Activated CD8-positive, alpha-beta T cell treated with anti-CD3 and anti-CD28 coated beads, Interleukin-2, amount 10 ng/mL, durations not matched to agents 7 days and 5 days (primary cell): ENCODE results near the gene EHBP1. TPM values are rescaled to one million over a fixed set of nuclear protein-coding genes. Genes with fewer than 3 reads are reported as not detected.

Experiments used
- ATAC-seq: fragments of 150-1000 bp; cut with Tn5 transposase; one replicate; pipeline ENCODE4 v1.10.0; 2021; ENCODE audit warnings: moderate library complexity
- CTCF ChIA-PET: fragments of 350-600 bp; sonication (Branson Sonifier 250); formaldehyde crosslinking; loops from one replicate; lab custom pipeline; 2021; ENCODE audit warnings: antibody characterized with exemption; lab: Charles Lee
- POLR2A ChIA-PET: fragments of 350-600 bp; sonication (Branson Sonifier 250); formaldehyde crosslinking; loops from one replicate; lab custom pipeline; 2021; ENCODE audit warnings: antibody characterized with exemption; lab: Charles Lee
- DNase-seq: peaks from one replicate; pipeline ENCODE4 v3.0.0-alpha.2; 2020
- H3K27ac Mint-ChIP-seq: one replicate; pipeline ENCODE4 v1.8.0; 2021; ENCODE audit warnings: mild to moderate bottlenecking, mixed read lengths
- H3K27me3 Mint-ChIP-seq: one replicate; pipeline ENCODE4 v1.8.0; 2021; ENCODE audit warnings: low read depth, mixed read lengths
- H3K36me3 Mint-ChIP-seq: one replicate; pipeline ENCODE4 v1.8.0; 2021; ENCODE audit warnings: low read depth, mixed read lengths
- H3K4me1 Mint-ChIP-seq: one replicate; pipeline ENCODE4 v1.8.0; 2021; ENCODE audit warnings: low read depth, mixed read lengths
- H3K4me3 Mint-ChIP-seq: one replicate; pipeline ENCODE4 v1.8.0; 2021; ENCODE audit warnings: mild to moderate bottlenecking, mixed read lengths
- H3K9me3 Mint-ChIP-seq: one replicate; pipeline ENCODE4 v1.8.0; 2022; ENCODE audit warnings: mixed read lengths; ENCODE audit not compliant: insufficient read depth
- total RNA-seq, 2 experiments: library from RNA; stranded (reverse); gene quantifications; one replicate each; pipeline ENCODE4 v1.2.3, GENCODE V29; 2021

Gene EHBP1
- total RNA-seq: 10 to 100 TPM; 23.4 to 26.3 TPM

DNA sequence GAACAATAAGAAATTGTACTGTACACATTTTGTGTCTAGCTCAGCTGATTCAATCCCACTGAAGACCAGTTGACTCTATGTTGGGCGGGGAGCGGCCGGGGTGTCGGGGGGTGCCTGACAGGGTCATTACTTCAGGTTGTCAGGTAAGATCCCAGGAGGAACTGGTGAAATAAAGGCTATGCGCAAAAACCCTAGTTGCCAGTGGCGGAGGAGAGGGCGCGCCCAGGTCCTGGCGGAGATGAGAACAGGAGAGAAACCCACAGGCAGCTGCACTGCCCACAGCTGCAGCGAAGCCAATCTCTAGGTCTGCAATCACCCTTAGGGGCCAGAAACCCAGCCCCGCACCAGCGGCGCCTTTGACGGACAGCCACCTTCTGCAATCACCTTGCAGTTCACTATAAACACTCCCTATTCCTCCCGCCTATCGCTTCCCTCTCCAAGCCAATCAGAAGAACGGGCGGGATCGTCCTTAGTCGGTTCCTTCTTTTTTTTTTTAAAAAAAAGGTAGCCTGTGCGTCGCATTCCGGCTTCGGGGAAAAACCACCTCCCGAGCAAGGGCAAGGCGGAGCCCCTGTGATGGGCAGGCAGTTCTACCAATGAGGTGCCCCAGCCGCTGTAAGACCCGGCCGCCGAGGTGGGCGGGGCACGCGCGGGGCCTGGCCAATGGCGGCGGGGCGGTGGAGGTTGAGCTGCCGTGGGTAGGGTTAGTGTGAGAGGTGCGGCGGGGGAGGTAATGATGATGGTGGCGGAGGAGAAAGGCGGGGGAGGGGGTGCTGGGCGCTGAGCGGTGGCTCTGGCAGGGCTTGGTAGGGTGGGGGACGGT is at the start of gene EHBP1:
TSS of gene EHBP1 (plus strand) at position 707 of the 823 bp plus-strand sequence. CDS start 1,479 bp downstream, outside the sequence.
- ChIA-PET POLR2A (interaction anchor here (0.5 kb wide), 1 partner anchor 344 kb away, joined by 4 read pairs; no protein-coding TSS in a partner anchor), CTCF (interaction anchor here (2.1 kb wide), 1 partner anchor 70 kb away, joined by 7 read pairs; no protein-coding TSS in a partner anchor)
- H3K27ac Mint-ChIP-seq: peak within 1 kb of the TSS; percentile 73
- peak; percentile 97 for ATAC-seq
- peak within 1 kb of the TSS; percentile 82 for H3K4me3 Mint-ChIP-seq
- peaks cover 31% of the 10 kb centered on the region for H3K4me1 Mint-ChIP-seq
- H3K27me3 Mint-ChIP-seq: peaks cover 5% of the 10 kb centered on the region
- peaks cover 16% of the 10 kb centered on the region for H3K36me3 Mint-ChIP-seq
- no peaks in the 10 kb centered on the region for H3K9me3 Mint-ChIP-seq
- DNase-seq: peak; percentile 97

DNA sequence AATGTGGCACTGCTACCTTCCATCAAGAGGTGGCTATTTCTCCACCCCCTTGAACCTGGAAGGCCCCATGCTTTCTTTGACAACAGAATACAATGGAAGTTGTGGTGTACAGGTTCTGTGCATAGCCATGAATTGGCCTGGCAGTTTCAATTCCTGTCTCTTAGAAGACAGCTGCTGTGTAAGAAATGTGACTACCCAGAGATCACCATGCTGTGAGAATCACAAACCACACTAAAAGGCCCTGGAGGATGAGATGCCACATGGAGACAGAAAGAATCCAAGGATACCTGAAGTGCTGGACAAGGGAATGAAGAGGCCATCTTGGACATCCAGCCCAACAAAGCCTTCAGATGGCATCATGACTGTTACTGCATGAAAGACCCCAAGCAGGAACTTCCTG is 47.7 kb upstream of the EHBP1 start:
- CTCF ChIA-PET: interaction anchor here (1.0 to 1.1 kb wide), 2 partner anchors 16 to 527 kb away, joined by 3 read pairs; no protein-coding TSS in a partner anchor
- H3K27me3 Mint-ChIP-seq: peaks cover 1% of the 10 kb centered on the region
- DNase-seq (no peak), ATAC-seq (no peak)
- no peak overlapping the region for H3K4me3 Mint-ChIP-seq
- POLR2A ChIA-PET: no interaction called here
- H3K27ac Mint-ChIP-seq: no peak overlapping the region
- H3K4me1 Mint-ChIP-seq: no peaks in the 10 kb centered on the region
- H3K9me3 Mint-ChIP-seq: no peaks in the 10 kb centered on the region
- H3K36me3 Mint-ChIP-seq: no peaks in the 10 kb centered on the region

DNA sequence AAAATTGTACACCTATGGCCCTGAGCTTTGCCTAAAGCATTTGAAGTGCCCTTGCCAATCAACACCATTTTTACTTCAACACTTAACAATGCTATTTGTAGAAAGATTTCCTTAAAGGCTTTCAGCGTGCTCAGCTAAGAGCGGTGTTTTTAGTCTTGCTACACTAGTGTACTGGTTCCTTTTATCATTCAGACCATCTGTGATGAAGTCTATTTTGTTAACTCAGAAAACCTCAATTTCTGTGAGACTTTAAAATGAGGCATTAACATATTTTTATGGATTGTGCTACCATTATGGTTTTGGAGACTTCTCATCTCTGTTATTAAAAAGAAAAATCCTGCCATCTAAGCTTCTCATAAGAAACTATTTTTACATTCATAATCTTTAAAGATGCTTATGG is 46.6 kb upstream of the EHBP1 start:
- Mint-ChIP-seq H3K9me3 (no peaks in the 10 kb centered on the region), H3K27ac (no peak overlapping the region), H3K36me3 (no peaks in the 10 kb centered on the region), H3K27me3 (peaks cover 3% of the 10 kb centered on the region), H3K4me3 (no peak overlapping the region), H3K4me1 (no peaks in the 10 kb centered on the region)
- DNase-seq (no peak), ATAC-seq (no peak)
- ChIA-PET POLR2A (interaction anchor here (0.7 kb wide), 1 partner anchor 76 kb away, joined by 3 read pairs; no protein-coding TSS in a partner anchor), CTCF (interaction anchor here (1.0 to 1.1 kb wide), 2 partner anchors 17 to 526 kb away, joined by 3 read pairs; no protein-coding TSS in a partner anchor)

DNA sequence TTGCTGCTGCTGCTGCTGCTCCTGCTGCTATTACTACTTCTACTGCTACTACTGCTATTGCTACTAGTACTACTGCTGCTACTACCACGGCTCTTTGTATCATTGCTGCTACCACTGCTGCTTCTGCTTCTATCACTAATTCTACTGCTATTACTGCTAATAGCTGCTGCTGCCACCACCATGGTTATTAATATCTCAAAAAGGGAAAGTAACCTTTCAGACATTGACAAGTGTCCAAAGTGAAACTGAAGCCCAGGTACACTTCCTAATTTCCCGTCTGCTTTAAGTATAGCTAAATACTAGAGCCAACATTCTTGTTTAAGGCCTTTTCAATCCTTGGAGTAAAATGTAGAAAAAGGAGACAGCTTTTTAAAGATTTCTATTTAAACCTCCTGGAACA is 45.4 kb upstream of the EHBP1 start:
- peaks cover 6% of the 10 kb centered on the region for H3K27me3 Mint-ChIP-seq
- H3K36me3 Mint-ChIP-seq: no peaks in the 10 kb centered on the region
- H3K4me3 Mint-ChIP-seq: no peak overlapping the region
- DNase-seq (no peak), ATAC-seq (no peak)
- H3K27ac Mint-ChIP-seq: no peak overlapping the region
- H3K9me3 Mint-ChIP-seq: no peaks in the 10 kb centered on the region
- ChIA-PET POLR2A (no interaction called here), CTCF (no interaction called here)
- no peaks in the 10 kb centered on the region for H3K4me1 Mint-ChIP-seq

DNA sequence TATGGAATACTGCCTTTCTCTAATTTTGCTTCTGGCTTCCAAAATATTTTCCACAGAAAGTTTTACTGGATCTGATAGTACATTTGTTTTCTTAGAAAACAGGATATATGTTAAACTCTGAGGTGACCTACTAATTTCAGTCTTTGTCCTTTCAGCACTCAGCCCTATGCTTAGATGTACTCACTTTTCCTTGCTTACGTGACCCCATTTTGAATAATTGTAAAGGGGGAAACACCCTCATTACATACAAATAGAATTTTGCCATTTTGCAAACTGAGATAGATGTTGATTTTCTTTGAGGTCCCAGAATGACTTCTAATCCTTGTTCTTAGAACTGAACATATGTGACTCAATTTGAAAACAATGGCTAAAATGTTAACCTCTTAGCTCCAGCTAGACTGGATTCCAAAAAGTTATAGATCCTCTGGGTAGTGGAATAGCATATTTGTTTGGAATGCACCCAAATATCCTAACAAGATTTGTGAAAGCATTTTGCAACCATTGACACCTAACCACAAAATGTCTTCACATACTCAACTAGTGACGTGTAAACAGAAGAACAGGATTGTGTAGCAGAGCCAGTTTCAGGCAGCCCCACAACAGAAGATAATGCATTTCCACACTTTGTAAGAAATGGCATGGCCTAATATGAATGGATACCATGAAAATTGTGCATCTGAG is 44.8 kb upstream of the EHBP1 start:
- CTCF ChIA-PET: no interaction called here

DNA sequence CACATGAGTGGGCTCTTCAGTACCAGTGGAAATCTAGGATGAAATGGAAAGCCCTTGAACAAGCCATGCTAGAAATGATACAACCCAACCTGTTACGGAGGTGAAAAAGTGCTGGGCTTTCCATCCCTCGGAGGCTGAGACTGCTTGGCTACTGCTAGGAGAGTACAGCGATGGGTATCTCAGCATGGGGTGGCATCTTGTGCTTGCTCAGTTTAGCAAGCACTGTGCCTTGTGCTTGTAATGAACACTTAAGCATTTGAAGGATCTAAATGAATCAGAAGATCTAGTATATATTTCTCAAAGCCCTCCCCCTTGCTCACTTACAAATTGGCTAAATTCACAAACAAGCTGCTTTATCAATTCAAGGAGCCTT is 44.3 kb upstream of the EHBP1 start:
- Mint-ChIP-seq H3K36me3 (no peaks in the 10 kb centered on the region), H3K9me3 (no peaks in the 10 kb centered on the region), H3K4me1 (no peaks in the 10 kb centered on the region), H3K27me3 (peaks cover 6% of the 10 kb centered on the region), H3K27ac (no peak overlapping the region), H3K4me3 (no peak overlapping the region)
- CTCF ChIA-PET: no interaction called here
- DNase-seq (no peak), ATAC-seq (no peak)
- POLR2A ChIA-PET: no interaction called here

More for the DNA sequence above, 44.8 kb upstream of the EHBP1 start:
- POLR2A ChIA-PET: no interaction called here
- DNase-seq (no peak), ATAC-seq (no peak)
- peaks cover 6% of the 10 kb centered on the region for H3K27me3 Mint-ChIP-seq
- H3K9me3 Mint-ChIP-seq: no peaks in the 10 kb centered on the region
- H3K36me3 Mint-ChIP-seq: no peaks in the 10 kb centered on the region
- H3K27ac Mint-ChIP-seq: no peak overlapping the region
- H3K4me3 Mint-ChIP-seq: no peak overlapping the region
- H3K4me1 Mint-ChIP-seq: no peaks in the 10 kb centered on the region

DNA sequence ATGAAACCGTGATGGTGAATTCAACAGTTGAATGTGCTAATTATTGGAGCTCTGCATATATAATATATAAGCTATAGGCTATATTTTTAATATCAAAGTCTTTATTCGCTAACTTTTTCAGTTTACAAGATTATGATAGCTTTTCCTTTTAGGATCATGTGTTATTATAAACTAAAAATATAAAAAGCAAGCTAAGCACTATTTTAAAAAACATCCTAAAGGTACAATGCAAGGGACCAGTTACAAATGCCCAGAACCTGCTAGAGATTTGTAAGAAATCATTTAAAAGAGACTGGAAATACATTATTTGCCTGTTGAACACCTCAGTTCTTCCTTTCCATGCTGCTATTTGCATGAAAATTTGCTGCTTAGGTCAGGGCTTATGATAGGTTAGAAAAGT is 43.4 kb upstream of the EHBP1 start:
- Mint-ChIP-seq H3K9me3 (no peaks in the 10 kb centered on the region), H3K27me3 (peaks cover 6% of the 10 kb centered on the region), H3K4me1 (no peaks in the 10 kb centered on the region), H3K36me3 (no peaks in the 10 kb centered on the region), H3K4me3 (no peak overlapping the region), H3K27ac (no peak overlapping the region)
- ATAC-seq (no peak), DNase-seq (no peak)
- ChIA-PET POLR2A (no interaction called here), CTCF (interaction anchor here (2.6 kb wide), 1 partner anchor 113 kb away, joined by 6 read pairs; no protein-coding TSS in a partner anchor)

DNA sequence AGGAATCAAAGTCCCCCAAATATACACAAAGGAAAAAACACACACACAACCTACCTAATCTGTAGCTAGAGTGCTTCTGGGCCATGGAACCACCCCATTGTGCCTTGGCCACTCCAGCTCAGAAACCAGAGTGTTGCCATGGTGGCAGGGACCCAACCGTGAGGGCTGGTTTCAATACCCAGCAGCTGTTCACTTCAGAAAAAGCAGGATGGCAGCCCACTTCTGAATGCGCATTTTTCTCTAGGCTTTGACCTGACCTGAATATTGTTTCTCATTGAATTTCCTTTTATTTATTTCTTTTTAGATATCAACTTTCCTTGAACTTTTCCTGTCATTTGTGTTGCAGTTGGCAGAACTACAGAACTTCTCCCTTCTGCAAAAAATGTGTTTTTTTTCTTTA is 43.0 kb upstream of the EHBP1 start:
- H3K4me3 Mint-ChIP-seq: no peak overlapping the region
- no peak overlapping the region for H3K27ac Mint-ChIP-seq
- H3K27me3 Mint-ChIP-seq: peaks cover 6% of the 10 kb centered on the region
- ChIA-PET CTCF (interaction anchor here (2.6 kb wide), 1 partner anchor 113 kb away, joined by 6 read pairs; no protein-coding TSS in a partner anchor), POLR2A (no interaction called here)
- no peaks in the 10 kb centered on the region for H3K9me3 Mint-ChIP-seq
- no peaks in the 10 kb centered on the region for H3K36me3 Mint-ChIP-seq
- no peaks in the 10 kb centered on the region for H3K4me1 Mint-ChIP-seq
- no peak for ATAC-seq
- no peak for DNase-seq

DNA sequence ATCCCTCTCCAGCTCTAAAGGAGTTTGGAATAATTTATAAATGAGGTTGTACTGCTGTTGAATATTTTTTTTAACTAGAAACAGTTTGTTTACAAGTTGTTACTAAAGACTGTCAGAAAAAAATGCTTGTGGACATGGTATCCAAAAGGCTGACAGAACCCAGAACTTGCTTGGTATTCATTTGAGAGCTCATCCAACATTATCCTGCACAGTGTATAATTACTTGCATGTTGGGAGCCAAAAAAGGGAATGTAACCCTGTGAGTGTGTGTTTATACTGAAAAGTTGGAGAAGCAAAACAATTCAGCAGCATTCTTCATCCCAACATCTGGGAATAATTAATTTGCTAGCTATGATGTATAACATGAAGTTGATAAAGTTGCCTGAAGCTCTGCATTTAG is 42.1 kb upstream of the EHBP1 start:
- ChIA-PET CTCF (interaction anchor here (2.6 kb wide), 1 partner anchor 112 kb away, joined by 6 read pairs; no protein-coding TSS in a partner anchor), POLR2A (no interaction called here)
- H3K27me3 Mint-ChIP-seq: peaks cover 6% of the 10 kb centered on the region
- no peak for DNase-seq
- no peak overlapping the region for H3K27ac Mint-ChIP-seq
- no peaks in the 10 kb centered on the region for H3K9me3 Mint-ChIP-seq
- no peaks in the 10 kb centered on the region for H3K4me1 Mint-ChIP-seq
- no peak for ATAC-seq
- H3K36me3 Mint-ChIP-seq: no peaks in the 10 kb centered on the region
- no peak overlapping the region for H3K4me3 Mint-ChIP-seq

DNA sequence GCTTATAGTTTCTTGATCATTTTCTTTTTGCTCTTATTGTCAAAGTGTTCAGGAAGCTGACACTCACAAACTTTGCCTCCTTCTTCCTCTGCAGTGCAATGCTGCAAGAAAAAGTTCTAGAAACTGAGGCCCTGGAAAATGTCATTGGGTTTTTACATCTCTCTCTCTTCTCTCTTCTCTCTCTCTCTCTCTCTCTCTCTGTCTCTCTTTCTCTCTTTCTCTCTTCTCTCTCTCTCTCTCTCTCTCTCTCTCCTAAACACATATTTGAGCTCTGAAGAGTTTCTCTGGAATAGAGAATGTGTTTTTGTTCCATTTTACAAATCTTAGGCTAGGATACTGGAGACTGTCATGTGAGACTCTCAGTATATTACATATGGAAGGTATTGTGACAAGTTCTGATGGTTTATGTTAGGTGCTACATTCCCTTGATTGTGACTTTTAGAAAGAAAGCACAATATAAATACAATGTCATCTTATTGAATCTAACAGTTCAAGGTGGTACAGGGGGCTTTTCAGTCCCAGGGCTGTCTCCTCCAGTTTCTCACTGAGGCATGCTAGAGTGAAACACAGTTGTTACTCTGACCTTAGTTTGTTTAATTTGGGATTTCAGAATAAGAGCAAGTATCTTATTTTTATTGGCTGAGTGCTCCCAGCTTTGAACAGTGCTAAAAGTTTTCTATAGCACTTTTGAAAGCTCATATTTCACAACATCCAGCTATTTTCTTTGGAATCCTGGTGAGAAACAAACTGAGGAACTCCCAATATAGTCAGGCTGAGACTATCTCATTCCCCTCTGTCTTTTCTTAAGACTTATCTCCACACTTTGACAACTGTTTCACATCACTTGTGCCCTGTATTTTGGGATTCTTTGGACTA is 41.4 kb upstream of the EHBP1 start:
- ChIA-PET POLR2A (no interaction called here), CTCF (interaction anchor here (2.6 kb wide), 1 partner anchor 111 kb away, joined by 6 read pairs; no protein-coding TSS in a partner anchor)
- Mint-ChIP-seq H3K36me3 (no peaks in the 10 kb centered on the region), H3K27me3 (peaks cover 6% of the 10 kb centered on the region), H3K9me3 (no peaks in the 10 kb centered on the region), H3K27ac (no peak overlapping the region), H3K4me1 (no peaks in the 10 kb centered on the region), H3K4me3 (no peak overlapping the region)
- no peak for ATAC-seq
- no peak for DNase-seq

DNA sequence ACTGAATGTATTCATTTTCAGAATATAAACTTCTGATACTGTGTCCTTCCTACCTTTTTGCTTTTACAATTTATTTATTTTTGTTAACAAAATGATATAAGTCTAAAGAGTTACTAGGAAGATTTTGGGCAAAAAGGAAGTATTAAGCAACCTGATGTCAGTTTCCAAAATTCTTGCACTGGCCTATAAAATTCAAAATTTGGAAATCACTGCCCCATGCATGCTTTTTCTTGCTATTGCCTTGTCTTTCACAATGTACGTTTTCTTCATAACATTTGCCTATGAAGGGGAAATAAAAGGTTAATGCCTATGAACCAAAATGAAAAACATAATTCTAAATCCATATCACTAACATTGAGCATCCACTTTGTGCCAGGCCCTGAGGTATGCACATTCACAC is 40.1 kb upstream of the EHBP1 start:
- ATAC-seq: no peak
- no peak for DNase-seq
- no peak overlapping the region for H3K4me3 Mint-ChIP-seq
- no peaks in the 10 kb centered on the region for H3K36me3 Mint-ChIP-seq
- peaks cover 6% of the 10 kb centered on the region for H3K27me3 Mint-ChIP-seq
- CTCF ChIA-PET: no interaction called here
- H3K9me3 Mint-ChIP-seq: no peaks in the 10 kb centered on the region
- H3K4me1 Mint-ChIP-seq: no peaks in the 10 kb centered on the region
- POLR2A ChIA-PET: no interaction called here
- no peak overlapping the region for H3K27ac Mint-ChIP-seq
